Glomerular endothelial cell (primary cell): ENCODE measurements around the gene GARIN5A. TPM values are rescaled to one million over a fixed set of nuclear protein-coding genes. Genes with fewer than 3 reads are reported as not detected.

Experiments used
- DNase-seq: peaks from one replicate; pipeline ENCODE4 v3.0.0-alpha.2; 2011; ENCODE audit warnings: low read depth, low spot score; ENCODE audit errors: extremely low read depth
- total RNA-seq: library from RNA; depleted of rRNA; stranded (reverse); fragments of >200 nt; gene quantifications from 2 replicates; pipeline ENCODE4 v1.2.3, GENCODE V29; 2015

The GARIN5A gene
- total RNA-seq, 1 donor from 2014 or later, result not detected

GRCh38 chr19:50418176-50419021 lies 58.2 kb downstream of the GARIN5A start, which contains the start of gene SPIB:
SPIB (plus strand) TSS chr19:50418938; CDS start chr19:50418963, 25 bp downstream.
- DNase-seq, result no peak

DNA sequence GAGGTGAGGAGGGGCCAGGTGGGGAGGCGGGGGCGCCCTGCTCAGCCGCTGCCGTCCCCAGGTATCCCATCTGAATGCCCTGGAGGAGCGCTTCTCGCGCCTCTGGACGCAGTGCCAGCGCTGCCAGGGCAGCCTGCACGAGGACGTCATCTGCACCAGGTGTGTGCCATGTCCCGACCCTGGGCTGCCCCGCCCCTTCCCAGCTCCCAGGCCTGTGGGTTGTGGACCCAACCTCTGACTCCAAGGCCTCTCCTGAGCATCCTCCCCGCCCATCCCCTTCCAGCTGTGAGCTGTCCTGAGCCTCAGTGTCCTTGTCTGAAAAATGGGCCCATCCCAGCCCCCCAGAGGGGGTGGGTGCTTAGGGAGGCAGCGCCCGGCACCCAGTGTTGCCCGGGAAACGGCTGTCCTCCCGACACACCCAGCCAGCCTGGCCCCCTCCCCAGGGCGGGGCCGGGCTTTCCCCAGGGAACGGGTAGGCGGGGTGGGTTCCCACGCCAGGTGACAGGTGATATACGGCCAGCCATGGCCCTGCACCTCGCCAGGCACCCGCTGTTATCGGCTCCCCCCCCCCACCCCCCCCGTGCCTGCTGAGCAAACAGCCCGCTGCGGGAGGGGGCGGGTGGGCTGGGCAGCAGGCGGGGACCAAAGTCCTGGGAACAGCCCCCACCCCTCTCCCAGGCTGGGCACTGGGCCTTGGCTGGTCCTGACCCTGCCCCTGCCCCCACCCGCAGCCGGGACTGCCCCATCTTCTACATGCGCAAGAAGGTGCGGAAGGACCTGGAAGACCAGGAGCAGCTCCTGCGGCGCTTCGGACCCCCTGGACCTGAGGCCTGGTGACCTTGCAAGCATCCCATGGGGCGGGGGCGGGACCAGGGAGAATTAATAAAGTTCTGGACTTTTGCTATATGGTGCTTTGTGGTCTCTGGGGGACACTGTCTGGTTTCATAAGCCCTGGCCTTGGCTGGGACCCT lies 59.3 kb downstream of the GARIN5A start:
- DNase-seq, result no peak

Other genes with a start within 250 kb of the GARIN5A start
- 0.64 TPM in 1 of 2 replicates, not detected in the other for gene KCNC3, start 147.5 kb downstream of the GARIN5A start, total RNA-seq
- 0.10 and 0.70 TPM in 2 replicates for gene NAPSA, start 111.2 kb downstream of the GARIN5A start, total RNA-seq
- gene NR1H2, start 100.4 kb downstream of the GARIN5A start, total RNA-seq, result 65.8 and 68.7 TPM in 2 replicates
- 24.0 and 29.4 TPM in 2 replicates for gene POLD1, start 92.5 kb downstream of the GARIN5A start, total RNA-seq
- not detected in 2 replicates for gene SPIB, start 57.9 kb downstream of the GARIN5A start, total RNA-seq
- not detected in 2 replicates for gene MYBPC2, start 44.0 kb downstream of the GARIN5A start, total RNA-seq
- gene EMC10, start 341 bp downstream of the GARIN5A start, total RNA-seq, result 120 and 121 TPM in 2 replicates
- gene JOSD2, start 34.3 kb upstream of the GARIN5A start, total RNA-seq, result 23.9 and 30.1 TPM in 2 replicates
- gene ASPDH, start 37.1 kb upstream of the GARIN5A start, total RNA-seq, result not detected in 2 replicates
- gene LRRC4B, start 91.6 kb upstream of the GARIN5A start, total RNA-seq, result not detected in 2 replicates
- 0.53 and 0.82 TPM in 2 replicates for gene SYT3, start 163.0 kb upstream of the GARIN5A start, total RNA-seq
- 3.1 and 9.0 TPM in 2 replicates for gene C19orf81, start 172.6 kb upstream of the GARIN5A start, total RNA-seq
- 1.2 and 2.0 TPM in 2 replicates for gene SHANK1, start 243.0 kb upstream of the GARIN5A start, total RNA-seq
- 14.4 and 16.2 TPM in 2 replicates for gene CLEC11A, start 246.5 kb upstream of the GARIN5A start, total RNA-seq